HUES6 (cell line): ENCODE measurements around the gene SAT2.
"Not testable (repeated sequence)": the region's sequence is repeated elsewhere in the genome, so short reads cannot be mapped to it uniquely, and the experiment has no call there.

Experiments used
- H3K27ac ChIP-seq: 2 replicates; pipeline ENCODE4 v1.7.0; 2013; ENCODE audit warnings: low read depth, mild to moderate bottlenecking, low read length, inconsistent platforms
- H3K27me3 ChIP-seq: 2 replicates; pipeline ENCODE4 v1.6.1; 2013; ENCODE audit warnings: low read length; ENCODE audit not compliant: control insufficient read depth, insufficient read depth
- H3K36me3 ChIP-seq: 2 replicates; pipeline ENCODE4 v1.6.1; 2013; ENCODE audit warnings: low read length; ENCODE audit not compliant: control insufficient read depth, insufficient read depth
- H3K4me1 ChIP-seq: 2 replicates; pipeline ENCODE4 v1.6.1; 2013; ENCODE audit warnings: low read length; ENCODE audit not compliant: control insufficient read depth, insufficient read depth
- H3K4me3 ChIP-seq: 2 replicates; pipeline ENCODE4 v1.5.1; 2013; ENCODE audit warnings: low read depth, low read length
- H3K9ac ChIP-seq: one replicate; pipeline ENCODE4 v1.6.1; 2013; ENCODE audit warnings: mild to moderate bottlenecking, low read length
- H3K9me3 ChIP-seq: 2 replicates; pipeline ENCODE4 v1.6.1; 2013; ENCODE audit warnings: low read depth, low read length; ENCODE audit not compliant: control insufficient read depth, insufficient read depth

The SAT2 gene

GRCh38 chr17:7614425-7615264 is 13.0 kb downstream of the SAT2 start, which contains the start of gene FXR2:
FXR2 (minus strand) TSS chr17:7614897; CDS start chr17:7614532, 365 bp downstream.
- Histone ChIP-seq H3K27me3 (no peaks in the 10 kb centered on the region), H3K4me3 (peak within 1 kb of the TSS; percentile 84), H3K27ac (peak within 1 kb of the TSS; percentile 65; the same call in 1 of the 2 replicates), H3K9ac (peak within 1 kb of the TSS; percentile 76), H3K36me3 (peaks cover 7% of the 10 kb centered on the region), H3K9me3 (no peaks in the 10 kb centered on the region), H3K4me1 (peaks cover 15% of the 10 kb centered on the region)

GRCh38 chr17:7613769-7614424 is 13.7 kb downstream of the SAT2 start:
- Histone ChIP-seq H3K36me3 (peaks cover 7% of the 10 kb centered on the region), H3K27ac (peak overlapping the region; percentile 65; the same call in 1 of the 2 replicates), H3K4me3 (peak overlapping the region; percentile 84), H3K9me3 (no peaks in the 10 kb centered on the region), H3K4me1 (peaks cover 15% of the 10 kb centered on the region), H3K9ac (peak overlapping the region; percentile 76), H3K27me3 (no peaks in the 10 kb centered on the region)

GRCh38 chr17:7612294-7612640 is 15.4 kb downstream of the SAT2 start:
- no peak overlapping the region for H3K27ac ChIP-seq
- H3K4me3 ChIP-seq: no peak overlapping the region
- H3K9ac ChIP-seq: no peak overlapping the region
- no peaks in the 10 kb centered on the region for H3K27me3 ChIP-seq
- peaks cover 15% of the 10 kb centered on the region for H3K4me1 ChIP-seq
- H3K36me3 ChIP-seq: peaks cover 12% of the 10 kb centered on the region
- no peaks in the 10 kb centered on the region for H3K9me3 ChIP-seq

- Histone ChIP-seq H3K4me3 (no peak overlapping the region), H3K9me3 (no peaks in the 10 kb centered on the region), H3K27ac (no peak overlapping the region), H3K9ac (no peak overlapping the region), H3K27me3 (no peaks in the 10 kb centered on the region), H3K36me3 (peaks cover 12% of the 10 kb centered on the region), H3K4me1 (peaks cover 15% of the 10 kb centered on the region)
Measured at GRCh38 chr17:7611635-7612293, 15.9 kb downstream of the SAT2 start.

GRCh38 chr17:7610641-7611040 is 17.0 kb downstream of the SAT2 start:
- no peaks in the 10 kb centered on the region for H3K9me3 ChIP-seq
- no peak overlapping the region for H3K4me3 ChIP-seq
- H3K27ac ChIP-seq: no peak overlapping the region
- peaks cover 14% of the 10 kb centered on the region for H3K36me3 ChIP-seq
- no peak overlapping the region for H3K9ac ChIP-seq
- H3K27me3 ChIP-seq: no peaks in the 10 kb centered on the region
- H3K4me1 ChIP-seq: peaks cover 15% of the 10 kb centered on the region

GRCh38 chr17:7606280-7606679 is 21.3 kb downstream of the SAT2 start:
- no peaks in the 10 kb centered on the region for H3K27me3 ChIP-seq
- H3K36me3 ChIP-seq: peaks cover 46% of the 10 kb centered on the region
- no peaks in the 10 kb centered on the region for H3K4me1 ChIP-seq
- H3K9me3 ChIP-seq: no peaks in the 10 kb centered on the region
- H3K9ac ChIP-seq: peak overlapping the region; percentile 6
- no peak overlapping the region for H3K4me3 ChIP-seq
- no peak overlapping the region for H3K27ac ChIP-seq

GRCh38 chr17:7597561-7597960 is 30.1 kb downstream of the SAT2 start:
- H3K27me3 ChIP-seq, H3K4me3 ChIP-seq, H3K27ac ChIP-seq, H3K9me3 ChIP-seq, H3K4me1 ChIP-seq, H3K9ac ChIP-seq: not testable (repeated sequence)
- peaks cover 83% of the 10 kb centered on the region for H3K36me3 ChIP-seq

GRCh38 chr17:7593296-7593695 is 34.3 kb downstream of the SAT2 start:
- peaks cover 61% of the 10 kb centered on the region for H3K36me3 ChIP-seq
- no peak overlapping the region for H3K27ac ChIP-seq
- no peaks in the 10 kb centered on the region for H3K27me3 ChIP-seq
- peaks cover 20% of the 10 kb centered on the region for H3K4me1 ChIP-seq
- no peaks in the 10 kb centered on the region for H3K9me3 ChIP-seq
- no peak overlapping the region for H3K9ac ChIP-seq
- no peak overlapping the region for H3K4me3 ChIP-seq

- peaks cover 26% of the 10 kb centered on the region for H3K4me1 ChIP-seq
- H3K36me3 ChIP-seq: peaks cover 64% of the 10 kb centered on the region
- H3K9me3 ChIP-seq: no peaks in the 10 kb centered on the region
- H3K27me3 ChIP-seq: no peaks in the 10 kb centered on the region
- no peak overlapping the region for H3K9ac ChIP-seq
- no peak overlapping the region for H3K27ac ChIP-seq
- H3K4me3 ChIP-seq: no peak overlapping the region
Measured at GRCh38 chr17:7592422-7593021, 35.1 kb downstream of the SAT2 start.

GRCh38 chr17:7591596-7591995 is 36.0 kb downstream of the SAT2 start:
- no peaks in the 10 kb centered on the region for H3K27me3 ChIP-seq
- no peak overlapping the region for H3K4me3 ChIP-seq
- peak overlapping the region; percentile 78 for H3K9ac ChIP-seq
- H3K36me3 ChIP-seq: peaks cover 65% of the 10 kb centered on the region
- peak overlapping the region; percentile 93; the same call in 1 of the 2 replicates for H3K27ac ChIP-seq
- H3K4me1 ChIP-seq: peaks cover 26% of the 10 kb centered on the region
- H3K9me3 ChIP-seq: no peaks in the 10 kb centered on the region
